ENCODE results near the gene EOGT.

The EOGT gene

DNA sequence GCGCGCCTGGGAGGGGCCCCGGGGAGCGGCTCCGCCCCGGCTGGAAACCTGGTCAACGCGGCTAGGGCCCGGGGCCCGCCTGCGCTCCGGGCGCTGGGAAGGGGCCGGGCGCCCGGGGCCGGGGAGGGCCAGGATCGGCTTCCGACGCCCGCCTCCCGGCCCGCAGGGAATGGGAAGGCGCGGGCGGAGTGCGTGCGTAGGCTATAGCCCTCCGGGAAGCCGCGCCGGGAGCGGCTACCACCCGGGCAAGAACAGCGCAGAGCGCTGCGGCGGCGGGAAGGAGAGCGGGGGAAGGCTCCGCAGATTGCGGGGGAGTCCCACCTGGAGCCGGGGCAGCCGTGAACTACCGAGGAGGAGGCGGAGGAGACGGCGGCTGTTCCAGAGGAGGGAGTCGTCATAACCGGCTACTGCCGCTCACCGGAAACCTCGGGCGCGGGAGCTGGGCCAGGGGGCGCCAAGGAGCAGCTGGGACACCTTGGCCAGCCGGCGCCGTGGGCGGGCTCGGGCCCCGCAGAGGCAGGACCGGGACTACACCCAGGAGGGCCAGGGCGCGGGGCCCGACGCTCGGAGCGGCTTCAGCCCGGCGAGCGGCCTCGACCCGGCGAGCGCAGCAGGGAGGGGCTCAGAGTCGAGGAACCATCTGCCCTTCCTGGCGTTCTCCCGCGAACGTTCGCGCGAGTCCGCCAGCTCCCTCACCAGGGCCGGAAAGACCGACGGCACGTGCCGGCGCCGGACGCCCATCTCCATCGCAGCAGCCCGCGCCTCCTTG lies at the start of gene EOGT:
TSS of gene EOGT (minus strand) at position 432 of the 769 bp plus-strand sequence. CDS start 3,838 bp downstream, outside the sequence.
- peak; percentile 62 to 75 for DNase-seq (ENCODE audit: low read depth in 1 of 2, low spot score in 1 of 2)

DNA sequence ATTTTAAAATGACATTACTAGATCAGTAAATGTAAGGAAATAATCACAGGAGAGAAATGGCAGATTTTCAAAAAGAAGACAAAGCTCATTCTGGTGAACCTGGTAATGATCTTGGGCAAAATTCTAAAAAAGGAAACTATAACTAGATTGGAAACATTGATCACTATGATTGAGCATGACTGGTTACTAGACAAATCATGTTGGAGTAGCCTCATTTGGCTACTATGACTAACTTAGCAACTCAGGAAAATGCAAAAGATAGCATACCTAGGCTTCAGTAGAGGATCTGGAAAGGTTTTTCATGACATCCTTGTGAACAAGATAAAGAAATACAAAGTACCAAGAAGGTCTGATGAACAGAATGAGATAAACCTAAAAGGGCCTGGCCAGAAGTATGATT lies 46.2 kb upstream of the EOGT start:
- no peak for DNase-seq (ENCODE audit: low read depth in 1 of 2, low spot score in 1 of 2)

DNA sequence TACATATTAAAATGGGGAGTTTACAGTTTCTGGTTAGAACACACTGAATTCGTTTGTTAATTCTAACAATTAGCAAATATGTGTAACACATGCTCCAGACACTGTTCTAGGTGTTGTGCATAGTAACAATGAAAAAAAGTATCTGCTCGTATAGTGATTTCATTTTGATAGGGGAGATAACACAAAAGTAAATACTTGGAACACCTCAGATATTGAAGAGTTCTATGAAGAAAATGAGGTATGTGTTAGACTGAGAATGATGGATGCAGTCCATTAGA lies 45.4 kb upstream of the EOGT start:
- DNase-seq (ENCODE audit: low read depth in 1 of 2, low spot score in 1 of 2), result no peak

DNA sequence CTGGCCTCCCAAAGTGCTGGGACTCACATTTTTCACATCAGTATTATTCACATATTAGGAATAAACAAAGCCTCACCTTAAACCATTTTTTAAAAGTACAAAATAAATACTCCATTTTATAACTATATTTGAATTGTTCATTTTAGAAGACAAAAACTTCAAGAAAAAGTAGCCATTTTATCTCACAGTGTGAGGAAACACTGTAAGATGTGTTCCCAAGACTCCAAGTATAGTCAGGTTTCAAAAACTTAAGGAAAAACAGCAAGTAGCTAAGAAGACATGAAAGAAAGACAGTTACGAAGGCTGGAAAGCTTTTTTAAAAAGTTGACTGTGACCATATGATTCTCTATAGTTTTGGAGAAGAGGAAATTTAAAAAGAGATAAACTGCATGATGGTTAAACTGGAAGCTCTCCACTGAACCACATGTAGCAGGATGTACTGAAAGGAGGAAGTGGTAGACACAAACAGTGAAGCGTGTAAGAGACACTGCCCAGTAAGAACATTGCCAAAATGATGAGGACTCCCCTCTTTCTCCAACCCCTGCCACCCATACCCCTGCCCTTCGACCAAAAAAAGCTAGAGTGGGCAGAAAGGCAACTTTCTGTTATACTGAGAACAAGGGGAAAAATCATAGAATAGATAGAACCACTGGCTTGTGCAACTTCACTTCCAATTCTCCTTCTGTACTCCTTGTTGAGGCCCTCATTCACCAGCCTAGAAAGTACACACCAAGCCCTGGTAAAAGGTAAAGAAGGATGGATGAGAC lies 44.9 kb upstream of the EOGT start:
- no peak for DNase-seq (ENCODE audit: low read depth in 1 of 2, low spot score in 1 of 2)

DNA sequence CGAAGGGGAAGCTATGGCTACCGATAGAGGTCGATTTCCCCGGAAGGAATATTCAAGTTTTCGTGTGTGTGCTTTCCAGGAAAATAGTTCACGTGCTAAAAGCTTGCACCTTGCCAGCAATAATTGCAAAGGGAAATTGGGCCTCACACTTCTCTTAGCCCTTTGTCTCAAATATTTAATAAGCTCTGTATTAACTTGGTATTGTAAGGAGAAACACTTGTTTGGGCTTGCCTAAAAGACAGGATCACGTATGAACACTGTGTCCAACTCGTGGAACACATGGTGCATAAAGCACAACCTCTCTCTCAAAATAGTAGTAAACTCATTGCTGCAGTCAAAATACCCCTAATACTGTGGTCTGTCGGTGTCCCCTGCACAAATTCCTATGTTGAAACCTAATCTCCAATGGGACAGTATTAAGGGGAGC lies 39.0 kb upstream of the EOGT start:
- DNase-seq (ENCODE audit: low read depth in 1 of 2, low spot score in 1 of 2), result no peak

DNA sequence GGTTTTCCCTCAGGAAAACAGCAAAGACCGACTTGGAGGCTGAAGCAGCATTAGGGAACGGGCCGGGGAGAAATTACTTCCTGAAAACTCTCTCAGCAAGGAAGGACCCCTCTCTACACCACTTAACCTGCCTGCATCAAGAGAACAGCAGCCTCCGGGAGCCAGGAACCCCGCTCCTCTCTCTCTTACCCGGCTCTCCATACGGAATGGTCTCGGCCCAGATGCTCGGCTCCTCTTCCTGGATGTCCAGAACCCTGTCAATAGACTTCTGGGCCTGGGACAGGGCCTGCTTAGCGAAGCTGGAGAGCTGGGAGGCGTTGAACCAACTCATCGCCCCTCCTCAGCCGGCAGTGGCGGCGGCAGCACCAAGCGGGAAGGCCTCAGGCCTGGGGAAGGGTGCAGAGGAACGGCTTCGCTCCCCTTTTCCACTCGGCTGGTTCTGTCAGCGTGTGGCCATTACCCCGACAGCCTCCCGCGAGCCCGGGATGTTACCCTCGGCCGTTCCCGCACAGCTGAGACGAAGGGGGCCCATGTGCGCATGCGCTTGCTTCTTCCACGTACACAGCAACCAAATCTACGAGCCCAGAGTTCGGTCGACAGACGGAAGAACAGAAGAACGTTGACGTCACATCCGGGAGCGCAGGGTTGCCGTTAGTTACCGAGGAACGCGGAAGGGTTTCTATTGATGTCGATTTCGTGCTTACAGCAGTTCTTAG lies 38.4 kb upstream of the EOGT start, which contains the start of gene TMF1:
TSS of gene TMF1 (minus strand) at position 578 of the 716 bp plus-strand sequence. CDS start at position 331, 247 bp downstream.
- DNase-seq (ENCODE audit: low read depth in 1 of 2, low spot score in 1 of 2), result peak; percentile 91 to 92

DNA sequence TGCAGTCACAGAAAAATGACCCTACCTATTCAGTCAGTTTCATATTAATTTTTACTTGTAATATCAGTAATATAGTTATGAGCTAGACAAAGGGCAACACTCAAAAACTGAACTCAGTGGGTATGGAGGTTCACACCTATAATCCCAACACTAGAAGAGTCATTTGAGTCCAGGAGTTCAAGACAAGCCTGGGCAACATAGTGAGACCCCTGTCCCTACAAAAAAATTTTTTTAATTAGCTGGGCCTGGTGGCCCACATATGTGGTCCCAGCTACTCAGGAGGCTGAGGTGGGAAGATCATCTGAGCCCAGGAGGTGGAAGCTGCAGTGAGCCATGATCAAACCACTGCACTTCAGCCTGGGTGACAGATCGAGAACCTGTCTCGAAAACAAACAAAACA lies 35.5 kb upstream of the EOGT start:
- DNase-seq (ENCODE audit: low read depth in 1 of 2, low spot score in 1 of 2), result no peak

DNA sequence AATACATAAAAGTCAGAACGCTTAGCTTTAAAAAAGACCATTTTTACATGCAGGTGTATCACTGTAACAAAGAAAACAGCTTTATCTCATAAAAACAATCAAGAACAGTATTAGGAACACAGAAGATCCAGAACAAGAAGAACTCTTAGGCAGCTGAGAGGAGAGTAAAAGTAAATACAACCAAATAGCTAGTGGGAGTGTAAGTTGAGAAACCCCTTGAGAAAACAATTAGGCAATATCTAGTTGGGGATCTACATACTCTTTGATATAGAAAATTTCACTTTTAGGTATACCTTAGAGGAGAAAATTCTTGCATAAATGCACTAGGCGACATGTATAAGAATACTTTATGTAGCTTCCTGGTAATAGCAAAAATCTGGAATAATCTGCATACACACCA lies 31.1 kb upstream of the EOGT start:
- DNase-seq (ENCODE audit: low read depth in 1 of 2, low spot score in 1 of 2), result no peak

DNA sequence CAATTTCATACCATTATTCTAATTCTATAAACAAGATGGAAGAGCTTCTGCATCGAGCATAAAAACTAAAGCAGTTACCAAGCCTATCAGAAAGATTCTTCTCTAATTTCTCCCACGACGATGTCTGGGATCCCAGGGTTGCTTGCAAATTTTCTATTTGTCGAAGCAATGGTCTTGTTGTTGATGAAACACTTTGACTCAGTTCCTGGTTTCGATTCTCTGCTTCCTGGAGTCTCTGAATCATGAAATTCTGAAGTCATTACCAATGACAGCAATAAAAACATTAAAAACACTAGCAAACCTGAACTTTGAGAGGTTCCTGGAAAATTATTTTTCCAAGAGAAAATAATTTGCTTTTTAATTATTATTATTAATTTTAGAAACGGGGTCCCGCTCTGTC lies 20.0 kb upstream of the EOGT start:
- DNase-seq (ENCODE audit: low read depth in 1 of 2, low spot score in 1 of 2), result no peak

DNA sequence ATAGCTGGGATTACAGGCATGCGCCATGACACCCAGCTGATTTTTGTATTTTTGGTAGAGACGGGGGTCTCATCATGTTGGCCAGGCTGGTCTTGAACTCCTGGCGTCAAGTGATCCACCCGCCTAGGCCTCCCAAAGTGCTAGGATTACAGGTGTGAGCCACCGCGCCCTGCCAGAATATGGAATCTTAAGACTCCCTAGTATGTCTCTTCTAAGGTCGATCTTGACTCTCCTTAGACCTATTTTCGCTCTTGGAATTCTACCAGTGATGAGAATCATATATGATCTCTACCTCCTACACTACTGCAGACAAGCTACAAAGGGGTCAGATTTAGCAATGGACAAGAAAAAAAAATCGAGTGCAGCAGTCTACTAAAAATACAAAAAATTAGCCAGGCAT lies 19.3 kb upstream of the EOGT start:
- no peak for DNase-seq (ENCODE audit: low read depth in 1 of 2, low spot score in 1 of 2)

DNA sequence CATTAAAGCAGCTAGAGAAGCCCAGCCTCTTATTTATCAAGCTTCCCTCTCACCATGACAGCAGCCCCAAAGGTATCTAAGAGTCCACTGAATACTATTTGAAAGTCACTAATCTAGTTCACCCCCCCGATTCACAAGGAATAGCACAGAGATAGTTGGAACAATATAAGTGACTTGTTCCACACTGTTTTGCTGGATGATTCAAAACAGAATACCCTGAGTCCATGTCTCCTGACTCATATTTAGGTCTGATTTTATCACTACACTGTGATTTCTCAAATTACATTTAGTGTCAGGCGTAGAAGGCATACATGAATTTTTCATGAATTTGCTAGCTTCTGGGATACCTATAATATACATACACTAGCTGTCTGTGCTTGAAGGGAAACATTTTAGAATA lies 18.7 kb upstream of the EOGT start:
- no peak for DNase-seq (ENCODE audit: low read depth in 1 of 2, low spot score in 1 of 2)

DNA sequence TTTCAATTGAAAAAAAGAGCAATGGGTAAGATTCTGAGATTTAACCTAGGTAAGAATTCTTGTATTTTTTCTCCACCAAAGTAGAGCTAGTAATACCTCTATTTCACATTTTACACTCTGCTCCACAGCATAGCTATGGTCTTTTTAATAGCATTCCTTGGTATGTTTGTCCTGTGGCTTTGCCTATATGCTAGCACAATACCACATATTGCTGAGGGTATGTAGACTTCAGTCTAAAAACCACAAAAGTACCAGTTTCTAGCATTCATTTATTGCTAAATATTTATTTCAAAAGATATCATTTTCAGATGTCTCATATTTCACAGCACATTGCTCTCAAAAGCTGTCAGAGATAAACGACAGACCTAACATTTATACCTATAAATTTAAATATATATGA lies 18.2 kb upstream of the EOGT start:
- no peak for DNase-seq (ENCODE audit: low read depth in 1 of 2, low spot score in 1 of 2)

DNA sequence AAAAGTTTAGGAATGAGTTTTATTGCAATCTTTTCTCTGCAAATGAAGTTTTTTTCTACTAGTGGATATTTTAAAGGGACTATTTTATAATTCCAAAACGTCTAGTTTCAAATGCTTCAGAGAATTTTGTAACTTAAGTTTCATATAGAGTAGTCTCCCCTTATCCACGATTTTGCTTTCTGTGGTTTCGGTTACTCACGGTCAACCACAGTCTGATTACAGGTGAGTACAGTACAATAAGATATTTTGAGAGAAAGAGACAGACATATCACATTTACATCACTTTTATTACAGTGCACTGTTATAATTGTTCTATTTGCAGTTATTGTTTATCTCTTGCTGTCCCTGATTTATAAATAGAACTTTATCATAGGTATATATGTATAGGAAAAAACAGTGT lies 7.4 kb upstream of the EOGT start:
- DNase-seq (ENCODE audit: low read depth in 1 of 2, low spot score in 1 of 2), result no peak

DNA sequence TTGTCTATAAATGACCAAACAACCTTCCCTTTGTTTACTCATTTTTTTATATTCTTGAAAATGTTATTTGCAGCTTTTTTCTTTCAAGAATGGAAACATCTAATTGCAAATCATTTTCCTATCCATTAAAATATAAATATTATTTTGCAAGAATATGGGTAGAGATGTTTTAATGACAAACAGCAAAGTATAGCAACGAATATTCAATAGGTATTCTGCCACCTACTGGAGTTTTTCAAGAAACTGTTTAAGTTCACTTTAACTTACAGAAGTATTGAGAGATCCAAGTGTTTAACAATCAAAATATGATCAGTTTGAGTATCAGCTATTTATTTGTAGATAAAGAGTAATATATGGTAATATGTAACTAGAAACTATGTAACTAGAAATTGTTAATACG lies 6.9 kb upstream of the EOGT start:
- DNase-seq (ENCODE audit: low read depth in 1 of 2, low spot score in 1 of 2), result no peak

DNA sequence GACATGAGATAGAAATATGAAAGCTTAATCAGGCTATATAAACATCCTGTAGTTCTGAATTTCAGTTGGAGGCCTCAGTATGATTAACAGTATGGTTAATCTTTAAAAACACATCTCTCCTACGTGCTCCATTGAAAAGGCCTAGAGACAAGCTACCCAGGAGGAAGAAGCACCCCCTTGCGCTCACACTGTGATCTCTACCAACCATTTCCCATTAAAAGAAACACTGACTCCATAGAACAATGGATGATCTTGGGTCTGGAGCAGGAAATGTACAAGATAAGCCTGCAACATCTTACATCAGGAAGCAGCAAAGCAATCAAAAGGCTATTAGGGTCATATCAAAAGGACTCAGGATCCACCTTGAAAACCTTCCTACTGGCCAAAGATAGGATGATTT lies 3.4 kb upstream of the EOGT start:
- DNase-seq (ENCODE audit: low read depth in 1 of 2, low spot score in 1 of 2), result no peak

DNA sequence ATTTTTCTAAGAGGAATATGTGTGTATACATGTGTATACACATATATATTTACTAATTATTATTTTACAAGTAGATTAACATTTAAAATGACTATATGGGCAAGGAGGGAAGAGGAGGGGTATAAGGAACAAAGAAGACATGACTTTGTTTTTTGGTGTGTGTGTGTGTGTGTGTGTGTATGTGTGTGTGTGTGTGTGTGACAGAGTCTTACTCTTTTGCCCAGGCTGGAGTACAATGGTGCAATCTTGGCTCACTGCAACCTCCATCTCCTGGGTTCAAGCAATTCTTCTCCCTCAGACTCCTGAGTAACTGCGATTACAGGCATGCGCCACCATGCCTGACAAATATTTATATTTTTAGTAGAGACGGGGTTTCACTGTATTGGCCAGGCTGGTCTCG lies 2.6 kb upstream of the EOGT start:
- DNase-seq (ENCODE audit: low read depth in 1 of 2, low spot score in 1 of 2), result no peak

DNA sequence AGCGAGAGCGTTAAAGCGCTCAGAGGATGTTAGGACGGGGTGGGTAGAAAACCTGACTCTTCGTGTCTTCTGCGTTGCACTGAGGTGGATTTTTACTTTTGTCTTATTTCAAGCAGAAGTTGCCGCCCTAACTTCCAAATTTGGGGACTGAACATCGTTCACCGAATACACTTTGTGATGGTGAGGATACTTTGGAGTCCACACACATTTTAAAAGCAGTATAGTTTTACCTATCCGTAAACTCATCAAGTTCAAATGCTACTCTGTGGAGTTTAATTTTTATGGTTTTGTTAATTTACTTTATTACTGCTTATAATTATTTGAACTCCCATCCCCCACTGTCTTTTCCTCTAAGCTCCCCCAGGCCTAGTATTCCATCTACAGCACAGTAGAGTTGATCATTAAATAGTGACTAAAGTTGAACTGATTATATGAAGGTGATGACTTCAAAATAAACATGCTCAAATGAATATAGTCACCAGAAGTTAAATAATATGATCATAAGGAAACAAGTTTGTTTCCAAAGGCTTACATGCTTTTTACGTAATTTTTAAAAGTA lies 617 bp upstream of the EOGT start:
- DNase-seq (ENCODE audit: low read depth in 1 of 2, low spot score in 1 of 2), result no peak

DNA sequence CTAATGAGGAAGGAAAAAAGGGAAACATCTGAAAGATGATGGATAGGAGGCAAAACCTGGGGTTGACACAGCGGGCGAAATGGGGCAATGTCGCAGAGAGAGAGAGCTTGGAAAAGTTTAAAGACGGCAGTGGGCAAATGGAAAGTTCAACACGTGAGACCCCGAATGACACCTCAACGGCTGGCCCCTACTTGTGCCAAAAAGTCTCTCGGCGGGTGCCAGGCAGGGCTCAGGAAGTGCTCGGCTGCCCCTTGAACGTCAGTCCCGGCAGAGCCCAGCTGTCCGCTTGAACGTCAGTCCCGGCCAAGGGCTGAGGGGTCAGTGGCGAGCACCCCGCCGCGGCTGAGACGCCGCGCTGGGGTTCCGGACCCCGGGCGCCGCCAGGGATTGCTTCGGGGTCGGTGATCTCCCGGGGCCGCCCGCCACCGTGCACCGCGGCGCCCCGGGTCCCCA lies 658 bp downstream of the EOGT start:
- no peak for DNase-seq (ENCODE audit: low read depth in 1 of 2, low spot score in 1 of 2)

DNA sequence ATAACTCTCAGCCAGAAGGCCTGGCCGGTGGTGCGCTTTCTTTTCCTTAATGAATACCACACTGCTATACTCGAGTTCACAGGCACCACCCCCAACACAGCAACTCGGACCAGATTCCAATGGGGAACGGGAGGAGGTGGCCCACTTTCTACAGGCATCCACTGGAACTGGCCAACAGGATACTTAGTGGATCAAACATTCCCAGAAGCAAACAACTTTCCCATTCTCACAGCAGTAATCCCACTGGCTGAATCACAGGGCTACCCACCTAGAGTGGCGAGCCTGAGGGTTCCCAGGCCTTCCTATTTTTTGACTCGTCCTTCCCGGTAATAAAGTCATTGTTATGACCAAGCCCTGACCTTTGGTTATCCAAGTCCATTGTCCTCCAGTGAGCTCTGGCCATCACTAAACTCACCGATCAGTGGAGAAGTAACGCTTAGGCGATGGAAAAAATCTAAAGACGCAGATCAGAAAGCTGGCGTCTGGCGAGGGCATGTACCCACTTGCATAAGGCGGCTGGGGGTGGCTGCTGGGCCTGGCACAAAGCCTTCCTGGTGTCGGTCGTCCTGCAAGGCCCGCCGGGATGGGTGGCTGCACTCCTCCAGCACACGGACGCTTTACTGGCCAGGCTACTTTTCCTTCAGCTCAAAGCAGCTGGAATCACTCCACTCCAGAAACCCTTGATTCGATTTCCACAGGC lies 1.2 kb downstream of the EOGT start:
- DNase-seq (ENCODE audit: low read depth in 1 of 2, low spot score in 1 of 2), result no peak

DNA sequence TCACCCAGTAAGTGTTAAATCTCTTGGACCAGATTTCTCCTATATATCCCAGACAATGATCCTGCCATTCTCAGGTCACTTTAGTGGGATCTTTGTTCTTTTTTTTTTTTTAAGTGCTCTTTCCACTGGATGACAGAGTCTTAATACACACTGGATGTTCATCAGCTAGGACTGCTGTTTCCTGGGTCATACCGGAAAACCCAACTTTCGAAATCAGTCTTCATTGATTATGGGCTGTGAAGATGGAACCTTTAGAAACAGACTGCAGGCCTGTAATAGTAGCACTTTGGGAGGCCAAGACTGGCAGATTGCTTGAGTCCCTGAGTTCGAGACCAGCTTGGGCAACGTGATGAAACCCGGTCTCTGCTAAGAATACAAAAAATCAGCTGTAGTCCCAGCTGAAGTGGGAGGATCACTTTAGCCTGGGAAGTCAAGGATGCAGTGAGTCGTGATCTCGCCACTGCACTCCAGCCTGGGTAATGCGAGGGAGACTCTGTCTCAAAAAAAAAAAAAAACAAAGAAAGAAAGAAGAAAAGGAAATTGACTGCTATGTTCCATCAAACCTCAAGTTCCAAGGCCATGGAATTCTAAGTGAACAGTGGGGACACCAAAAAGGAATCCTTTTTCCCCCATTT lies 2.3 kb downstream of the EOGT start:
- DNase-seq (ENCODE audit: low read depth in 1 of 2, low spot score in 1 of 2), result no peak

Measured in stimulated activated CD4-positive, alpha-beta T cell treated with anti-CD3 and anti-CD28 coated beads, Interleukin-15, amount 100 ng/mL, for 1 hour (primary cell).